HCT116 (cell line): ENCODE measurements around the gene KLHDC7B.

ENCODE experiments used
- CTCF ChIP-seq, 3 experiments: fragments of 200-600 bp in 1 of 3; sonication (generic) in 1 of 3; IDR thresholded peaks in 2 of 3; conservative IDR thresholded peaks in 1 of 3; 2 replicates each; pipeline ENCODE4 v1.5.1; 2012 to 2017; ENCODE audit warnings: low read depth in 2 of 3, low read length in 2 of 3, antibody characterized with exemption in 1 of 3, borderline replicate concordance in 1 of 3, control low read depth in 1 of 3, mild to moderate bottlenecking in 1 of 3, mixed read lengths in 1 of 3, mixed run types in 1 of 3, moderate library complexity in 1 of 3; ENCODE audit not compliant: insufficient read depth in 1 of 3
- EGR1 ChIP-seq: IDR thresholded peaks from 2 replicates; pipeline ENCODE4 v1.6.1; 2012; ENCODE audit warnings: low read depth
- MAX ChIP-seq: IDR thresholded peaks from 2 replicates; pipeline ENCODE4 v1.6.1; 2012
- POLR2A ChIP-seq: IDR thresholded peaks from 2 replicates; pipeline ENCODE4 v1.7.0; 2011; ENCODE audit warnings: borderline replicate concordance; ENCODE audit not compliant: insufficient read depth, insufficient read length; ENCODE audit errors: extremely low read depth
- POLR2AphosphoS5 ChIP-seq: IDR thresholded peaks from 2 replicates; pipeline ENCODE4 v1.6.1; 2011; ENCODE audit warnings: mild to moderate bottlenecking, low read depth, low read length, moderate library complexity
- REST ChIP-seq: IDR thresholded peaks from 2 replicates; pipeline ENCODE4 v1.6.1; 2012; ENCODE audit warnings: low read depth
- SIN3A ChIP-seq: IDR thresholded peaks from 2 replicates; pipeline ENCODE4 v1.6.1; 2012; ENCODE audit warnings: low read depth
- SP1 ChIP-seq: IDR thresholded peaks from 2 replicates; pipeline ENCODE4 v1.6.1; 2012; ENCODE audit warnings: low read depth
- TCF7L2 ChIP-seq: IDR thresholded peaks from 2 replicates; pipeline ENCODE4 v1.7.0; 2011; ENCODE audit warnings: borderline replicate concordance, inconsistent platforms; ENCODE audit not compliant: insufficient read depth, insufficient read length; ENCODE audit errors: extremely low read depth
- YY1 ChIP-seq: IDR thresholded peaks from 2 replicates; pipeline ENCODE4 v1.6.1; 2011; ENCODE audit warnings: low read length, low read depth, moderate library complexity, mild to moderate bottlenecking; ENCODE audit not compliant: insufficient replicate concordance; ENCODE audit errors: extremely low read depth
- ZBTB33 ChIP-seq: IDR thresholded peaks from 2 replicates; pipeline ENCODE4 v1.6.1; 2011; ENCODE audit warnings: mild to moderate bottlenecking, low read length, moderate library complexity; ENCODE audit not compliant: insufficient replicate concordance; ENCODE audit errors: extremely low read depth
- ZNF274 ChIP-seq: fragments of 200-500 bp; sonication (Bioruptor generic); IDR thresholded peaks from 2 replicates; pipeline ENCODE4 v1.6.1; 2014; ENCODE audit warnings: mild to moderate bottlenecking, low read depth, low read length, inconsistent platforms

- TF ChIP-seq CTCF (IDR thresholded peaks at IDR 0.05 in 2 of 3, conservative IDR thresholded peaks at IDR 0.05 in 1 of 3; ENCODE audit: borderline replicate concordance in 1 of 3, insufficient read depth in 1 of 3, low read depth in 2 of 3, low read length in 2 of 3): peak; percentile 68 to 77 (median 76)
- no peak for TF ChIP-seq POLR2A
- TF ChIP-seq POLR2AphosphoS5: no peak
- no peak for TF ChIP-seq MAX
- no peak for TF ChIP-seq SP1
- TF ChIP-seq ZNF274: no peak
- no peak for TF ChIP-seq ZBTB33
- no peak for TF ChIP-seq REST
- TF ChIP-seq YY1: no peak
- no peak for TF ChIP-seq SIN3A
- no peak for TF ChIP-seq EGR1
- TF ChIP-seq TCF7L2: no peak
Measured at GRCh38 chr22:50498322-50498890, 47.3 kb upstream of the KLHDC7B start.
